AG09309 (cell line): ENCODE results near the gene CISTR.

Experiments
- DNase-seq: peaks from one replicate; pipeline ENCODE4 v3.0.0-alpha.2; 2010; ENCODE audit warnings: low read depth
- H3K4me3 ChIP-seq: 2 replicates; pipeline ENCODE4 v1.5.1; 2011; ENCODE audit warnings: mild to moderate bottlenecking, low read depth, low read length, moderate library complexity; ENCODE audit not compliant: control insufficient read depth
- TF ChIP-seq, protein P1 (sequence below): IDR thresholded peaks from 2 replicates; pipeline ENCODE4 v1.5.1; 2011; ENCODE audit warnings: mild to moderate bottlenecking, low read depth, low read length, inconsistent platforms; ENCODE audit not compliant: insufficient read depth, control insufficient read depth; ENCODE audit errors: missing control alignments

Gene CISTR

GRCh38 chr12:53714004-53714403 lies 37.8 kb downstream of the CISTR start:
- no peak overlapping the region for H3K4me3 ChIP-seq
- DNase-seq, result no peak
- TF ChIP-seq, protein P1, sequence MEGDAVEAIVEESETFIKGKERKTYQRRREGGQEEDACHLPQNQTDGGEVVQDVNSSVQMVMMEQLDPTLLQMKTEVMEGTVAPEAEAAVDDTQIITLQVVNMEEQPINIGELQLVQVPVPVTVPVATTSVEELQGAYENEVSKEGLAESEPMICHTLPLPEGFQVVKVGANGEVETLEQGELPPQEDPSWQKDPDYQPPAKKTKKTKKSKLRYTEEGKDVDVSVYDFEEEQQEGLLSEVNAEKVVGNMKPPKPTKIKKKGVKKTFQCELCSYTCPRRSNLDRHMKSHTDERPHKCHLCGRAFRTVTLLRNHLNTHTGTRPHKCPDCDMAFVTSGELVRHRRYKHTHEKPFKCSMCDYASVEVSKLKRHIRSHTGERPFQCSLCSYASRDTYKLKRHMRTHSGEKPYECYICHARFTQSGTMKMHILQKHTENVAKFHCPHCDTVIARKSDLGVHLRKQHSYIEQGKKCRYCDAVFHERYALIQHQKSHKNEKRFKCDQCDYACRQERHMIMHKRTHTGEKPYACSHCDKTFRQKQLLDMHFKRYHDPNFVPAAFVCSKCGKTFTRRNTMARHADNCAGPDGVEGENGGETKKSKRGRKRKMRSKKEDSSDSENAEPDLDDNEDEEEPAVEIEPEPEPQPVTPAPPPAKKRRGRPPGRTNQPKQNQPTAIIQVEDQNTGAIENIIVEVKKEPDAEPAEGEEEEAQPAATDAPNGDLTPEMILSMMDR, result no peak

GRCh38 chr12:53713516-53713915 lies 38.3 kb downstream of the CISTR start:
- H3K4me3 ChIP-seq, result no peak overlapping the region
- TF ChIP-seq, protein P1, result no peak
- no peak for DNase-seq

GRCh38 chr12:53712059-53712643 lies 39.6 kb downstream of the CISTR start:
- TF ChIP-seq, protein P1, result no peak
- no peak overlapping the region for H3K4me3 ChIP-seq
- no peak for DNase-seq

DNA sequence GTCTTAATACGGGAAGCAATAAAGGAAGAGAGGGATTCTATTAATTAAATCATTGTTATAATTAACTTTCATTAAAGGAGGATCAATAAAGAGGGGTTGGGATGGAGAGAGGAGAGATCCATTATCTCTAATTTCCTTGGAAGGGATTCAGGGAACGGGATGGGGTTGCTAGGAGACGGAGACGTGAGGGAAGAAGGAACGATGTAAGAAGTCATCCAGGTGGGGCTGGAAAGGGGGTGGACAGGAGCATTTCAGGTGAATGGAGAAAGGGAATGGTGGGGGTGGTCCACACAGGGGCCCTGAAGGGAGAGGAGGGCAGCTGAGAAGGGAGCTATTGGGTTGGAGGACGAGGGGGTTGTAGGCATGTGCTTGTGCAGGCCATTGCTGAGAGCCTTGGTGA lies 41.7 kb downstream of the CISTR start:
- DNase-seq, result no peak
- TF ChIP-seq, protein P1, result no peak
- H3K4me3 ChIP-seq, result no peak overlapping the region

DNA sequence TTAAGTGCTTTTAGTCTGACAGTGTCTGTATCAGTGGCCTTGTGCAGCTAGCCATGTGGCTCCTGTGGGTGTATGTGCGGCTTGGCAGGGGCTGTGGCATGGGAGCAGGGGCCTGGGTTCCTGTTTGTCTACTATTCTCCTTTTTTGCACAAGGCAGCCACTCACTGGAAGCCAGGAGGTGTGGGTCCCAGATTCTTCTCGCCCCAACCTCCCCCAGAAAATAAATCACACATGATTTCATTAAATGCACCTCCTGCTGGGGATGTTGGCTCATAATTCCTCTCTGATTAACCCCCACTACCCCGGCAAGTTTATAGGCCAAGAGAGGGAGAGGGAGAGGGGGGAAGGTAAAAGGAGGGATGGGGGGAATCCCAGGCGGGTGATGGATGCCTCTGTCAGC lies 42.1 kb downstream of the CISTR start:
- H3K4me3 ChIP-seq, result no peak overlapping the region
- TF ChIP-seq, protein P1, result no peak
- DNase-seq, result no peak

- TF ChIP-seq, protein P1, result no peak
- DNase-seq, result no peak
- no peak overlapping the region for H3K4me3 ChIP-seq
Observed at GRCh38 chr12:53706080-53706479, 45.7 kb downstream of the CISTR start.

DNA sequence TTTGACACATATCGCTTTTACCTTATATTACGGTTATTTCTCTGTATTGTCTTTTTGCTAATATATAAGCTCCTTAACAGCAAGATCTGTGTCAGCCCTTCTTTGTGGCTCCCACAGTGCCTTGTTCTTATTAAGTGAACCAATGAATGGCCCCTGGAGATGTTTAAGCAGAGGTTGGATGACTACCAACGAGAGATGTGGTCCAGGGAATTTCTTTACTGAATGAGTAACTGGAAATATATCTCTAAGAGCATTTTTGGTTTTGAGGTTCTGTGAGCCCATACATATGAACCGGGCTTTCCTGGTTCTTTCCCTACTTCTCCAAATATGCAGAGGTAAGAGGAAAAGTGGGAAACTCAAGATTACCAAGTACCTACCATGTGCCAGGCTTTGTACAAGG lies 48.0 kb downstream of the CISTR start:
- TF ChIP-seq, protein P1, result no peak

More for the DNA sequence above, 48.0 kb downstream of the CISTR start:
- no peak for DNase-seq
- no peak overlapping the region for H3K4me3 ChIP-seq
